Measurements from ENCODE around the gene B3GNT2. TPM values are rescaled to one million over a fixed set of nuclear protein-coding genes. Genes with fewer than 3 reads are reported as not detected.

The B3GNT2 gene
- total RNA-seq, 1 donor from 2014 or later = 7.7 TPM

DNA sequence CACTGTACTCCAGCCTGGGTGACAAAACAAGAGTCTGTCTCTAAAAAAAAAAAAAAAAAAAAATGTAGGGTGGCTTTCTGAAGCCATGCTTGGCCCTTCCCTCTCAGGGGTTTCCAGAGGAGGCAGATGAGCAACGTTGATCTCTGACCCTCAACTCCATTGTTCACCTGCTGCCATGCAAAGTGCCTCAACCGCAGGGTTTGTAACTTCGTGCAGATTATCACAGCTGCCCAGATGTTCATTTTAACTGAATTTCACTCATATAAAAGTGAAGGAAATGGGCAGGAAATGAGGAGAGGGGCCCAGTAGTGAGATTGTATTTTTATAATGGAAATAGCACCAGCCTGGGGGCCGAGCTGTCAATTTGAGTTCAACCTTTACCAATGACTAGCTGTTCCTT lies 14.9 kb upstream of the B3GNT2 start:
- no peak for DNase-seq (ENCODE audit: low read depth, low spot score)
- TF ChIP-seq CTCF (conservative IDR thresholded peaks at IDR 0.05) = no peak
- H3K27me3 Mint-ChIP-seq (ENCODE audit: low read depth) = no peaks in the 10 kb centered on the region

GRCh38 chr2:62181843-62182242 lies 14.1 kb upstream of the B3GNT2 start:
- Mint-ChIP-seq H3K27me3 (ENCODE audit: low read depth) (no peaks in the 10 kb centered on the region), H3K27ac (ENCODE audit: unreplicated experiment) (no peak overlapping the region), H3K4me1 (peaks cover 10% of the 10 kb centered on the region), H3K4me3 (no peak overlapping the region), H3K9me3 (no peaks in the 10 kb centered on the region), H3K36me3 (ENCODE audit: low read depth) (no peaks in the 10 kb centered on the region)
- no peak for DNase-seq (ENCODE audit: low read depth, low spot score)
- no peak for TF ChIP-seq CTCF (conservative IDR thresholded peaks at IDR 0.05)

More for the DNA sequence above, 14.9 kb upstream of the B3GNT2 start:
- no peaks in the 10 kb centered on the region for H3K36me3 Mint-ChIP-seq (ENCODE audit: low read depth)
- H3K4me3 Mint-ChIP-seq = no peak overlapping the region
- no peaks in the 10 kb centered on the region for H3K9me3 Mint-ChIP-seq
- peaks cover 12% of the 10 kb centered on the region for H3K4me1 Mint-ChIP-seq
- no peak overlapping the region for H3K27ac Mint-ChIP-seq (ENCODE audit: unreplicated experiment)

- no peaks in the 10 kb centered on the region for H3K36me3 Mint-ChIP-seq (ENCODE audit: low read depth)
- no peak overlapping the region for H3K27ac Mint-ChIP-seq (ENCODE audit: unreplicated experiment)
- peaks cover 10% of the 10 kb centered on the region for H3K4me1 Mint-ChIP-seq
- H3K9me3 Mint-ChIP-seq = no peaks in the 10 kb centered on the region
- DNase-seq (ENCODE audit: low read depth, low spot score) = no peak
- H3K27me3 Mint-ChIP-seq (ENCODE audit: low read depth) = no peaks in the 10 kb centered on the region
- no peak for TF ChIP-seq CTCF (conservative IDR thresholded peaks at IDR 0.05)
- H3K4me3 Mint-ChIP-seq = no peak overlapping the region
Observed at GRCh38 chr2:62184512-62185230, 11.2 kb upstream of the B3GNT2 start.

DNA sequence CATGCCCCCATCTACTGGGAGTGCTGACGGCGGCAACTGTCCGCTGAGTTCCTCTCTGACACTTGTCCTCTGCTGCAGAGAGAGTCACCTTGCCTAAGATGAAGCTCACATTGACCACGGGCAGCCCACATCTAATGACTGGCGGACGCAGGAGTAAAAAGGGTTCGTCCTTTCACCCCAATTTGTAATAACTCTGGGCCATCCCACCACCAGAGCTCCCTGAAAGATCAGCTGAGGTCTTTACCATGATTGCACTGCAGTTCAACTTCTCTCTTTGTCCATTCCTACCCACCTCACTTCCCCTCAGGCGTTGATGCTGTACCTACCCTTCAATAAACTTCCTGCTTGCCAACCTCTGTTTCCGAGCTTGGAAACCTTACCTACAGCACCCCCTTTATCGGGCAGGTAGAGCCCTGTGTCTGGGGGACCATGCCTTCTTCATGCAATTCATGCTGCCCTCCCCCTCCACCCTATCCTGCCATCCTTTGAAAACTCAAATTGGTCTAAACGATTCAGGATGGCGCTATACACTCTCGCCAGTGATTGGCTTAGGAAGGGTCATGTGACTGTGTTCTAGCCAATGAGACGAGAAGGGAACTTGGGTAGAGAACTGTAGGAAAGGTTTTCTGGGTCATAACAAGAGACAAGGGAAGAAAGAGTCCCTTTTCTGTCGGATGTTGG lies 10.3 kb upstream of the B3GNT2 start:
- H3K4me1 Mint-ChIP-seq = peaks cover 10% of the 10 kb centered on the region

More for the DNA sequence above, 10.3 kb upstream of the B3GNT2 start:
- no peaks in the 10 kb centered on the region for H3K36me3 Mint-ChIP-seq (ENCODE audit: low read depth)
- no peaks in the 10 kb centered on the region for H3K27me3 Mint-ChIP-seq (ENCODE audit: low read depth)
- H3K9me3 Mint-ChIP-seq = no peaks in the 10 kb centered on the region
- H3K27ac Mint-ChIP-seq (ENCODE audit: unreplicated experiment) = no peak overlapping the region
- TF ChIP-seq CTCF (conservative IDR thresholded peaks at IDR 0.05) = no peak
- no peak for DNase-seq (ENCODE audit: low read depth, low spot score)
- H3K4me3 Mint-ChIP-seq = no peak overlapping the region

All from neural crest cell (in vitro differentiated cells).